AG08395 (cell line): ENCODE results near the gene MFRP.
"Not testable (repeated sequence)": the region's sequence is repeated elsewhere in the genome, so short reads cannot be mapped to it uniquely, and the experiment has no call there.

ENCODE experiments used
- DNase-seq: peaks from one replicate; pipeline ENCODE4 v3.0.0; 2012; ENCODE audit warnings: mixed read lengths, low spot score

Gene MFRP

DNA sequence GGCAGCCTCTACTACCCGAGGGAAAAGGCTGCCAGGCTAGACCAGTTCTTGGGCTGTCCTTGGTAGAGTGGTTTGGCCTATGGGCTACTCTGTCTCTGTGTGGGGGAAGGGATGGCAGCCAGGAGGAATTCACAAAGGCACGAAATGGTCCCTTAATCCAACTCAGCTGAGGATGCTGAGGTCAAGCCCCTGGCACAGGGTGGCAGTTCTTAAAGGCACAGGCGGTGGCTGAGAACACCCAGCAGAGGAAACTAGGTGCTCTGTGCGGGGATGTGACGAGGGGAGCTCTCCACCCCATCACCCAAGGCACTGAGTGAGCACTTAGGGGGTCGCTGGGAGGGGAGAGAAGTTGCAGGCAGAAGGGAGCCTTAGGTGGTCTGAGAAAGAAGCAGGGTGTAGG is at the start of gene MFRP:
TSS of gene MFRP (minus strand) at position 101 of the 400 bp plus-strand sequence. CDS start 192 bp downstream, outside the sequence.
- no peak for DNase-seq

DNA sequence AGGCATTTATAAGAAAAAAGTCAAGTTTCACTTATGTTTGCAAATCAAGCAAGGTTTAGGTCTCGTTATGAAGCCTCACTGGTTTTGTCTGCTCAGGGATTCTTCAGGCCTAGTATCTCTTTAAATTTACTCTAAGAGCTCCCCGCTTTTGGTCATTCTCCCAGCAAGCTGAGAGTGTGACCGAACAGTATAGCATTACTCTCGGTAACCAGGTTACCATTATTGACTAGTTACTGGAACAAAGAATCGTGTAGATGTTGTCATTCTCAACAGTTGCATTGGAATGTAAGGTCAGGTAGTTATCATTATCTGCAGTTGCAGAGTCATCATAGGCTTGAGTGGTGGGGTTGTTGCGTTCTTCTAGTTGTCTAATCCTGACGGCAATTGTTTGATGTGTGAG is 44.8 kb upstream of the MFRP start:
- DNase-seq = peak; percentile 0

DNA sequence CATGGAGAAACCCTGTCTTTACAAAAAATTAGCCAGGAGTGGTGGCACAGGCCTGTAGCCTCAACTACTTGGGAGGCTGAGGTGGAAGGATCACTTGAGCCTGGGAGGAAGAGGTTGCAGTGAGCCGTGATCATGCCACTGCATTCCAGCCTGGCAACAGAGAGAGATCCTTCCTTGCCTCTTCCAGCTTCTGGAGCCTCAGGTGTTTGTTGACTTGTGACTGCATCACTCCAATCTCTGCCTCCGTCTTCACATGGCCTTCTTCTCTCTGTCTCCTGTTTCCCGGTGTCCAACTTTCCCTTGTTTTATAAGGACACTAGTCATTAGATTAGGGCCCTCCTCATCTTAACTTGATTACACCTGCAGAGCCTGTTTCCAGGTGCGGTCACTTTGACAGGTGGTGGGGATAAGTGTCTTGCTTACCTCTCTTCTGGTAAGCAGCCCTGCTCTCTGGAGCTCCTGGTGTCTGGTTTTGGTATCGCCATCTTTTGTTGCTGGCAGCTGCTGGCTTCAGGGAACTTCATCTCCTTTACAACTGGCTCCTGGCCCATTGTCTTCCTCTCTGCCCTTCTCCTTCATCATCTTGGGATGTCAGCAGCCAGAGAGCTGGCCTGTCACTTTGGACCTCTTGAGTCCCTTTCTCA is 43.2 kb upstream of the MFRP start:
- DNase-seq = no peak

DNA sequence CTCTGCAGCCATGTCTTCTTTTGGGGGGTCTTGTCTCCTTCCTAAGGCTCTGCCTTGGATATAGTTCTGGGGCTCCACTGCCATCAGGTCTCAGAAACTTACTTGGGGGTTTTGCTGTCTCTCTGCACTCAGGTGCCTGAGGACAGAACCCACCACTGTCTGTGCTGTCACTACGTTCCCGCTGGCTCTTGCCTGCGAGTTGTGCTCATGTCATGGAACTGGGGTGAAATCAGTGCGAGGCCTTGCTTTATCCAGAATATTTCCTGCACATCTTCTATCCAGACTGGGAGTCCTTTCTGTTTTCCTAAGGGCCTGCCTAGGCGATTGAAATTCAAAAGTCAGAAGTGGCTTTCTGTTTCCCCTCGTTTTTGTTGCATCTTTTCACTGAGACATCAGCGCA is 41.6 kb upstream of the MFRP start:
- no peak for DNase-seq

GRCh38 chr11:119384332-119384731 is 37.8 kb upstream of the MFRP start:
- no peak for DNase-seq

DNA sequence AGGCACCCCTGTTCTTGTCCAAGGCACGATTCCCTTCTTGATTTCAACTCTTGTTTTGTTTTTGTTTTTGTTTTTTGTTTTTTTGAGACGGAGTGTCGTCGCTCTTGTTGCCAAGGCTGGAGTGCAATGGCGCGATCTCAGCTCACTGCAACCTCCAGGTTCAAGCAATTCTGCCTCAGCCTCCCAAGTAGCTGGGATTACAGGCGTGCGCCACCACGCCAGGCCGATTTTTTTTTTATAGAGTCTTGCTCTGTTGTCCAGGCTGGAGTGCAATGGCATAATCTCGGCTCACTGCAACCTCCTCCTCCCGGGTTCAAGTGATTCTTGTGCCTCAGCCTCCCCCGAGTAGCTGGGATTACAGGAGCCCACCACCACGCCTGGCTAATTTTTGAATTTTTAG is 36.0 kb upstream of the MFRP start:
- DNase-seq = not testable (repeated sequence)

GRCh38 chr11:119382101-119382500 is 35.6 kb upstream of the MFRP start:
- no peak for DNase-seq

DNA sequence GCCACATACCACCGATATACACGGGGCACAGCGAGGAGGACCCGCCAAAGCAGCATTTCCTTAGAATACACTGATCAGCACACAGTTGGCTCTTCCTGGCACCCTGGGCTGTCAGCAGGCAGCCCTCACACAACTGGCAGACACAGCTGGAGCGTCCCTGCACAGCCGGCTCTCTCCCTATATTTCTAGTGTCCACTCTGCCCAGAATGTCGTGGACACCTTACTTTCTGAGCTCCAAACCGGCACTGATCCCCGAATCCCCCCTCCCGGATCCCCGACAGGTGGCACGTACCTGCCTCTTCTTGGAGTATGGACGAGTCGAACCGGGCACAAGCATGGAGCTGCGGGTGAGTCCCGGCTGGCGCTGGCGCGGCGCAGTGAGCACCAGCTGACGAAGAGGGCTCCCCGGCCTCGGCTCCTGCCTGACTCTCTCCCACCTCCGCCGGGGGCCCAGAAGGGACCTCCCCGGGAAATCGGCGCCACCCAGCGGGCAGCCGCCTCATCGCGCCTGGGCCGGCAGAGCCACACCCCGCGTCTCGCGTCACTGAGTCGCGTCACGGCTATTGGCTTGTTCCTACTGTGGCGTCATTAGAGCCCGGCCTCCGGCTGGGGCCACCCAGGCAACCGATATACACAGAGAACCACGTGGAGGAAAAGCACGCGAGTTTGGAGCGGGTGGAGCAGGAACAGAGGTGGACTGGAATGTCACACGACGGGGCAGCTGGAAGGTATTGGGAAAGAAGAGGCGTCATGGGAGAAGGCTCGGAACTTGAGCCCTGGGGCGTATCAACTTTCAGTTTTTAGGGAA is 34.9 kb upstream of the MFRP start, which contains the start of gene USP2:
TSS of gene USP2 (minus strand) at position 510 of the 808 bp plus-strand sequence. CDS start 8,210 bp downstream, outside the sequence.
- peak; percentile 97 for DNase-seq

DNA sequence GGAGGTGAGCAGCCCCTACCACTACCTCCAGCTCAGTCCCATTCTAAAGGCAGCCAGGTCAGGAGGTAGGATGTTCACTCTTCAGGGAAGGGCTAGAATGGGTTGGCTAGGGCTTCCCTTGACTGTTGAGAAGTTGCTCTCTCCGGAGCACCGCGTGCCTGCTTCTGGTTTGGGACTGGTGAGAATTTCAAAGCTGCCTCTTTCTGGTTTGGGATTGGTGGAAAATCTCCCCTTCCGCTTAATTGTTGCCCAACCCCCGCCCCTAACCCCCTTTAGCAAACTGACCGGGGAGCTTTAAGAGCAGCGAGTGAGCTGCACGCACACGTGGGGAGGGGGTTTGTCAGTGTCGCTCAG is 34.3 kb upstream of the MFRP start:
- DNase-seq = no peak

- no peak for DNase-seq
Observed at GRCh38 chr11:119380160-119380826, 33.8 kb upstream of the MFRP start.

GRCh38 chr11:119378851-119379465 is 32.5 kb upstream of the MFRP start:
- DNase-seq = no peak

- no peak for DNase-seq
Observed at GRCh38 chr11:119377961-119378667, 31.6 kb upstream of the MFRP start.

- no peak for DNase-seq
Observed at GRCh38 chr11:119377112-119377901, 30.8 kb upstream of the MFRP start.

DNA sequence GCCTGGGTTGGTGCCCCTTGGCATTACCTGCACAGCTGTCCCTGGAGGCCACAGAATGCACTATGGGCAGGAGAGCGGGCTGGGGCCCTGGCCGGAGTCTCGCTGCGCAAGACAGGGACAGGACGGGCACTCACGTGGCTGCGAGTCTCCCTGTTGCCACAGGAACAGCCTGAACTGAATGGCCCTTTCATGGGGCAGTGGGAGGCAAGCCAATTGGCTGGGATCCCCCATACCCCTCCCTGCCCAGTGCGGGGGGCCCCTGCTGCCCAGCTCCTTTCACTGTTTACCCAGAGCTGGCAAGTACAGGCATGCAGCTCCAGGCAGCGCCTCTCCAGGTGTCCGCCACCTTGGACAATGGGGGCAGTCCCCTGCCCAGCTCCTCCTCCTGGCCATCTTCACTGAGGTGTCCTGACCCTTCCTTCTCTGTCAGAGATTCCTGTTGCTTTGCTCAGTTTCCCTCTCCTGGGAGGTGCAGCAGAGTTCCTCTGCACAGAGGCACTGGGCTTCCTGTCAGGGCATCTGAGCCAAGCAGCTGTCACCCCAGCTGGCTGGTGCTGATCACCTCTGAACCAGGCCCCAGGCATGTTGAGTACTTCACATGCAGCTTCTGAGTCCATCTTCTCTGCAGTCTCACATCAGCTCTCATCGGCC is 29.8 kb upstream of the MFRP start:
- DNase-seq = no peak

DNA sequence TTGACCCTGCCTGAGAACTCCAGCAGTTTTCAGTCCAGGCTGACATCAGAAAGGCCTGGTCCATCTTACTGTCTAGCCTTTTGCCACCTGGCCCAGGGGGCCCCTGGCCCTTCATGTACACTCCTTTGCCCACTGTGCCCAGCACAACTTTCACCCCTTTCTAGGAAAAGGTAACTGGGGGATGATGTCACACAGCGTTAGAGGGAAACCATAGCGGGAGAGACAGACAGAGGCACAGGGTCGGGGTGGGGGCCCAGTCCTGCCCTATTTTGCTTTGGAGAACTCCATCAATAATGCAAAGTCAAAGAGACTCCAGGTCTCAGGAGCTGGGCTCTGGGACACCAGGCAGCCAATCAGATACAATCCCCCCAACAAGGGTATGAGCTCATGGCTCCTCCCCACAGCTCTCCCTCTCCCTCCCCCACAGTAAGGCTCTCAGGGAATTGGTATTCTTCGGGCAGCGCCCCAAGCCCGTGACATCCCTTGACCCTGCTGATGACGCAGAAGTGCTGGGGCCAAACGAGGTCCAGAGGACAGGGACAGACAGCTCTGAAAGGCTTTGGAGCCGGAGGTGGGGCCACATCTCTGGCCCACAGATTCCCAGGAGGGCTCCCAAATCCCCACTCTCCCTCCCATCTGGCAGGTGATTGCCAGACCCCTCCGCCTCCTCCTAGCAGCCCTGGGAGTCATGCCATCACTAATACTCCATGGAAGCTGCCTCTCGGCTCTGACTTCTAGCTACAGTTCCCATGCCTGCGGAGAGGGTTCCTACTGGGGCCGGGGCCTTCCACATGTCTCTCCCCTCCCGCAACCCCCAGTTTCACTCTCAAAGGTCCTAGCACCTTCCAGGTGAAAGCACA is 29.1 kb upstream of the MFRP start:
- no peak for DNase-seq

GRCh38 chr11:119374632-119375336 is 28.3 kb upstream of the MFRP start:
- DNase-seq = no peak

DNA sequence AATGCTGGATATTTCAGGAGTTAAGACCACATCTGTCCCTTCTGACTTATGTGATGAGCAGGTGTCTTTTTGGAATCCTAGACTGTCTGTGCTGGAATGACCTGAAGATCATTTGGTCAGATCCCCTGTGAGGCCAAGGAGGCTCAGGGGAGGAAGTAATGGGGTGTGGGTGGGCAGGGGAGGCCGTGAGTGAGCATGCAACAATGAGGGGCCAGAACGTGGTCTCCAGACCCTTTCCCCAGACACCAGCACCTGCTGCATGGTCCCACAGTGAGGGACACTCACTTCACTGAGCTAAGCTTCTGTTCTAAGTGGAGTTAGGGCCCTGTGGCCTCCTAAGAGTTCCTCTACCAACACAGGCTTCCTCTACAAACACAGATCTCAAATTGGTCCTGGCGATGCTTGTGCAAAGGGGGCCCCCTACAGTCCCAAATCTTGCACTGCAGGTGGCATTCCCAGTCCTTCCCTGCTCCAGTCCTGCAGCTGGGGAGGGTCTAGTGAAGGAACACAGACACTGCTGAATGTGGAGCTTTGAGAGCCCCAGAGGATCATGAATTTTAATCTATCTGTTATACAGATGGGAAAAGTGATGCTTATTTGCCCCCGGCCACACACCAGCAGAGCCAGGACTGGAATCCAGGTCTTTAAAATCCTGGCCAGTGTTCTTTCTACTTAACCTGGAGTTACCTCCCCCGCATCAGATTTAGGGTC is 27.6 kb upstream of the MFRP start:
- peak; percentile 80 for DNase-seq
